Tibial nerve (tissue), 4 donors: ENCODE results near the gene MAP4K3. TPM values are rescaled to one million over a fixed set of nuclear protein-coding genes. Genes with fewer than 3 reads are reported as not detected.
"Not testable (repeated sequence)": the region's sequence is repeated elsewhere in the genome, so short reads cannot be mapped to it uniquely, and the experiment has no call there.

Source experiments
- DNase-seq, 2 donors: peaks; one replicate each; pipeline ENCODE4 v3.0.0-alpha.2; 2019; ENCODE audit warnings: low spot score in 2 of 2
- H3K27ac ChIP-seq, 4 donors: fragments of 200-600 bp; sonication (generic) in 3 of 4; one replicate each; pipeline ENCODE4 v1.5.1; 2017 to 2019; ENCODE audit warnings: mild to moderate bottlenecking in 1 of 4
- H3K27me3 ChIP-seq, 2 donors: fragments of 200-600 bp; sonication (generic) in 1 of 2; one replicate each; pipeline versions ENCODE4 v1.5.1 to v1.6.0; 2017 to 2019
- H3K36me3 ChIP-seq, 3 donors: fragments of 200-600 bp; sonication (generic); one replicate each; pipeline ENCODE4 v1.5.1; 2018 to 2019
- H3K4me1 ChIP-seq, 4 donors: fragments of 200-600 bp; sonication (generic) in 3 of 4; one replicate each; pipeline ENCODE4 v1.5.1; 2017 to 2019
- H3K4me3 ChIP-seq, 4 donors: fragments of 200-600 bp; sonication (generic) in 3 of 4; one replicate each; pipeline ENCODE4 v1.5.1; 2017 to 2019; ENCODE audit warnings: mild to moderate bottlenecking in 1 of 4, moderate library complexity in 1 of 4
- H3K9me3 ChIP-seq, 4 donors: fragments of 200-600 bp; sonication (generic) in 3 of 4; one replicate each; pipeline ENCODE4 v1.5.1; 2017 to 2019
- EP300 ChIP-seq, 2 donors: sonication (generic); formaldehyde crosslinking; IDR thresholded peaks; one replicate each; pipeline ENCODE4 v1.6.1; 2017; ENCODE audit warnings: antibody characterized with exemption in 2 of 2, mild to moderate bottlenecking in 1 of 2
- POLR2A ChIP-seq, 2 donors: fragments of 450-650 bp; IDR thresholded peaks; one replicate each; pipeline ENCODE4 v1.6.1; 2017; ENCODE audit warnings: antibody characterized with exemption in 2 of 2, mild to moderate bottlenecking in 2 of 2, moderate library complexity in 2 of 2
- WGBS, 2 donors: methylation state at CpG; one replicate each; pipeline ENCODE4 v1.1.5; 2018; 5-methylcytosine and 5-hydroxymethylcytosine counted together
- total RNA-seq, 4 donors: library from RNA; depleted of rRNA; stranded (reverse); fragments of >200 nt; gene quantifications; one replicate each; pipeline ENCODE4 v1.1.0, GENCODE V29; 2016
- TF ChIP-seq, protein P1 (sequence below), 5 experiments: fragments of 200-600 bp in 3 of 5; fragments of 450-650 bp in 2 of 5; sonication (generic) in 3 of 5; IDR thresholded peaks; one replicate each; pipeline ENCODE4 v1.5.1; 2016 to 2019; ENCODE audit warnings: antibody characterized with exemption in 5 of 5, mild to moderate bottlenecking in 3 of 5, moderate library complexity in 2 of 5

MAP4K3 gene
- total RNA-seq, 4 donors from 2014 or later, result 54.4 to 102 (median 60.2) TPM

DNA sequence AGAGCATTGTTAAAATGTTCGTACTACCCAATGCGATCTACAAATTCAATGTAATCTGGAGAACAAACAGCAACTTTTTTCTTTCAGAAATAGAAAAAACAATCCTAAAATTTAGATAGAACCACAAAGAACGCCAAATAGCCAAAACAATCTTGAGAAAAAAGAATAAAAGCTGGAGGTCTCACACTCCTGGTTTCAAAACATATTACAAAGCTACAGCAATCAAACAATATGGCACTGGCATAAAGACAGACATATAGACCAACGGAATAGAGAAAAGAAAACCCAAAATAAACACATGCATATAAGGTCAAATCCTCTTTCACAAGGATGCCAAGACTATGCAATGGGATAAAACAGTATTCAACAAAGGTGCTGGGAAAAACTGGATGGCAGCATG lies 74.5 kb downstream of the MAP4K3 start:
- H3K9me3 ChIP-seq, result peaks cover 0 to 31% (median 12%) of the 10 kb centered on the region in 4 donors
- H3K4me3 ChIP-seq, result no peak overlapping the region
- H3K27ac ChIP-seq, result no peak overlapping the region
- no peak for TF ChIP-seq EP300 (IDR thresholded peaks at IDR 0.05)
- TF ChIP-seq POLR2A (IDR thresholded peaks at IDR 0.05), result no peak
- TF ChIP-seq, protein P1, sequence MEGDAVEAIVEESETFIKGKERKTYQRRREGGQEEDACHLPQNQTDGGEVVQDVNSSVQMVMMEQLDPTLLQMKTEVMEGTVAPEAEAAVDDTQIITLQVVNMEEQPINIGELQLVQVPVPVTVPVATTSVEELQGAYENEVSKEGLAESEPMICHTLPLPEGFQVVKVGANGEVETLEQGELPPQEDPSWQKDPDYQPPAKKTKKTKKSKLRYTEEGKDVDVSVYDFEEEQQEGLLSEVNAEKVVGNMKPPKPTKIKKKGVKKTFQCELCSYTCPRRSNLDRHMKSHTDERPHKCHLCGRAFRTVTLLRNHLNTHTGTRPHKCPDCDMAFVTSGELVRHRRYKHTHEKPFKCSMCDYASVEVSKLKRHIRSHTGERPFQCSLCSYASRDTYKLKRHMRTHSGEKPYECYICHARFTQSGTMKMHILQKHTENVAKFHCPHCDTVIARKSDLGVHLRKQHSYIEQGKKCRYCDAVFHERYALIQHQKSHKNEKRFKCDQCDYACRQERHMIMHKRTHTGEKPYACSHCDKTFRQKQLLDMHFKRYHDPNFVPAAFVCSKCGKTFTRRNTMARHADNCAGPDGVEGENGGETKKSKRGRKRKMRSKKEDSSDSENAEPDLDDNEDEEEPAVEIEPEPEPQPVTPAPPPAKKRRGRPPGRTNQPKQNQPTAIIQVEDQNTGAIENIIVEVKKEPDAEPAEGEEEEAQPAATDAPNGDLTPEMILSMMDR (IDR thresholded peaks at IDR 0.05), result no peak
- H3K27me3 ChIP-seq, result no peaks in the 10 kb centered on the region
- H3K36me3 ChIP-seq, result peaks cover 0 to 18% (median 0%) of the 10 kb centered on the region in 3 donors
- WGBS, 2 donors, result 93 to 94% methylated on average over 4 of the region's 4 CpGs
- H3K4me1 ChIP-seq, result peaks cover 0 to 5% (median 0%) of the 10 kb centered on the region in 4 donors
- no peak for DNase-seq

DNA sequence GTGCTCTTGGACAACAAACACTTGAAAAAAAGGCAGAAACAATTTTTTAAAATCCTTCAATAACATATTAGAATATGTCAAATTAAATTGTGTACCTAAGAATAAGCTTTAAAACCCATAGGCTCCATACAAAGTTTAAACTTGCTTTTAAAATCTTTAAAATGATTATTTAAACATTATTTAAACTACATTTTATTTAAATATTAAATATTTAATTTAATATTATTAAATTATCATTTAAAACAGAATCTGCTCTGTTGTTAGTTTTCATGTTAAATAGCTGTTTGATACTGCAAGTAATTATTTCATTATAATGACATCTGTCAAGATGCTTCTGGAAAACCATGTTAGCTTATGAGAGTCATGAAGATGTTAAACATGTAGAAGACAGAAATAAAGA lies 75.6 kb downstream of the MAP4K3 start:
- Histone ChIP-seq H3K27me3 (no peaks in the 10 kb centered on the region), H3K4me1 (peaks cover 0 to 16% (median 0%) of the 10 kb centered on the region in 4 donors), H3K4me3 (no peak overlapping the region), H3K36me3 (peaks cover 0 to 18% (median 0%) of the 10 kb centered on the region in 3 donors), H3K9me3 (peaks cover 0 to 31% (median 12%) of the 10 kb centered on the region in 4 donors), H3K27ac (no peak overlapping the region)
- TF ChIP-seq, protein P1 (IDR thresholded peaks at IDR 0.05), result no peak
- TF ChIP-seq POLR2A (IDR thresholded peaks at IDR 0.05) (no peak), EP300 (IDR thresholded peaks at IDR 0.05) (no peak)
- DNase-seq, result no peak

DNA sequence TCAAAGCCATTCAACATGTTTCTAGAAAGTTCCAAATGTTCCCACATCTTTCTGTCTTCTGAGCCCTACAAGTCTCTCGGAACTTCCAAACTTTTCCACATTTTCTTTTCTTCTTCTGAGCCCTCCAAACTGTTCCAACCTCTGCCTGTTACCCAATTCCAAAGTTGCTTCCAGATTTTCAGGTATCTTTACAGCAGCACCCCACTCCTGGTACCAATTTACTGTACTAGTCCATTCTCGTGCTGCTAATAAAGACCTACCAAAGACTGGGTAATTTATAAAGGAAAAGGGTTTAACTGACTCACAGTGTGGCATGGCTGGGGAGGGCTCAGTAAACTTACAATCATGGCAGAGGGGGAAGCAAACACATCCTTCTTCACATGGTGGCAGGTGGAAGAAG lies 76.7 kb downstream of the MAP4K3 start:
- 100% methylated on average over 2 of the region's 2 CpGs for WGBS, 2 donors
- H3K27me3 ChIP-seq, H3K4me3 ChIP-seq, H3K27ac ChIP-seq, DNase-seq: not testable (repeated sequence)
- Histone ChIP-seq H3K4me1 (peaks cover 0 to 26% (median 0%) of the 10 kb centered on the region in 4 donors), H3K9me3 (peaks cover 0 to 31% (median 12%) of the 10 kb centered on the region in 4 donors), H3K36me3 (peaks cover 0 to 18% (median 0%) of the 10 kb centered on the region in 3 donors)

DNA sequence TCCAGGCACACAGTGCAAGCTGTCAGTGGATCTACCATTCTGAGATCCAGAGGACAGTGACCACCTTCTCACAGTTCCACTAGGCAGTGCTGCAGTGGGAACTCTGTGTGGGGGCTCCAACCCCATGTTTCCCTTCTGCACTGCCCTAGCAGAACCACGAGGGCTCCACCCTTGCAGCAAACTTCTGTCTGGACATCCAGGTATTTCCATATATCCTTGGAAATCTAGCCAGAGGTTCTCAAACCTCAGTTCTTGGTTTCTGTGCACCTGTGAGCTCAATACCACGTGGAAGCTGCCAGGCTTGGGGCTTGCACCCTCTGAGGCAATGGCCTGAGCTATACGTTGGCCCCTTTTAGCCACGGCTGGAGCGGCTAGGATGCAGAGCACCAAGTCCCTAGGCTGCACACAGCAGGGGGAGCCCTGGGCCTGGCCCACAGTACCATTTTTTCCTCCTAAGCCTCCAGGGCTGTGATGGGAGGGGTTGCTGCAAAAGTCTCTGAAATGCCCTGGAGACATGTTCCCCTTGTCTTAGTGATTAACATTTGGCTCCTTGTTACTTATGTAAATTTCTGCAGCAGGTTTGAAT lies 77.5 kb downstream of the MAP4K3 start:
- H3K27ac ChIP-seq, result no peak overlapping the region
- H3K9me3 ChIP-seq, result peaks cover 0 to 31% (median 12%) of the 10 kb centered on the region in 4 donors
- H3K36me3 ChIP-seq, result peaks cover 0 to 18% (median 0%) of the 10 kb centered on the region in 3 donors
- peaks cover 0 to 27% (median 0%) of the 10 kb centered on the region in 4 donors for H3K4me1 ChIP-seq
- H3K27me3 ChIP-seq, result no peaks in the 10 kb centered on the region
- DNase-seq, result no peak
- TF ChIP-seq EP300 (IDR thresholded peaks at IDR 0.05), result no peak
- TF ChIP-seq, protein P1 (IDR thresholded peaks at IDR 0.05), result no peak
- H3K4me3 ChIP-seq, result no peak overlapping the region
- WGBS, 2 donors, result 97 to 99% methylated on average over 5 of the region's 5 CpGs

GRCh38 chr2:39356922-39357639 lies 80.0 kb downstream of the MAP4K3 start:
- no peak overlapping the region for H3K4me3 ChIP-seq
- H3K9me3 ChIP-seq, result peaks cover 0 to 21% (median 9%) of the 10 kb centered on the region in 4 donors
- DNase-seq, result no peak
- H3K4me1 ChIP-seq, result peaks cover 0 to 27% (median 0%) of the 10 kb centered on the region in 4 donors
- H3K36me3 ChIP-seq, result peaks cover 0 to 18% (median 0%) of the 10 kb centered on the region in 3 donors
- 77 to 78% methylated on average over 1 of the region's 1 CpG for WGBS, 2 donors
- TF ChIP-seq POLR2A (IDR thresholded peaks at IDR 0.05), result no peak
- TF ChIP-seq EP300 (IDR thresholded peaks at IDR 0.05), result peak in 1 of 2 donors; percentile 41
- H3K27ac ChIP-seq, result peak overlapping the region in 2 of 4 donors; percentile 38 to 57
- no peaks in the 10 kb centered on the region for H3K27me3 ChIP-seq

DNA sequence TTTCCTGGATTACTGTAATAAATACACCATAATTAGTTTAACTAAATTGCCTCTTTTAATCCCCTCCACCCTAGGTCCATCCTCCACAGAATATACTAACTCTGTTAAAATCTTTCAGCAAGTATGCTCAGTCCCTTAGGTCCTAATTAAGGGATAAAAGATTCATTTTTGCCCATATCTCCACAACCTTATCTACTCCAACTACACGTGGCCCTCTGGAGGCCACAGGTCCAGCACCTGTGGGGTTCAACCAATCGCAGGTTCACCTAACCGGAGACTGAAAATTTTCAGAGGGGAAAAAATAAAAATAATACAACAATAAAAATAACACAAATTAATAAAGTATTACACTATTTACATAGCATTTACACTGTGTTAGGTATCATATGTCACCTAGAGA lies 86.4 kb downstream of the MAP4K3 start:
- no peak for DNase-seq
- Histone ChIP-seq H3K4me3 (no peak overlapping the region), H3K4me1 (peaks cover 0 to 5% (median 0%) of the 10 kb centered on the region in 4 donors), H3K9me3 (no peaks in the 10 kb centered on the region), H3K27me3 (no peaks in the 10 kb centered on the region), H3K27ac (no peak overlapping the region), H3K36me3 (no peaks in the 10 kb centered on the region)
- TF ChIP-seq, protein P1 (IDR thresholded peaks at IDR 0.05), result no peak
- TF ChIP-seq POLR2A (IDR thresholded peaks at IDR 0.05), result no peak
- no peak for TF ChIP-seq EP300 (IDR thresholded peaks at IDR 0.05)
- WGBS, 2 donors, result 77 to 87% methylated on average over 3 of the region's 3 CpGs
